Measurements from ENCODE around the gene PPFIA3. TPM values are rescaled to one million over a fixed set of nuclear protein-coding genes. Genes with fewer than 3 reads are reported as not detected.

PPFIA3 gene
- polyA plus RNA-seq, 1 of the 3 experiments (the other 2 are of a cell fraction), result 5.7 TPM

- TF ChIP-seq RCOR1 (IDR thresholded peaks at IDR 0.05; ENCODE audit: low read length), result no peak; the same call in 1 of the 2 replicates
- 0 out of 2 replicates have a peak, but pooled peaks have one; percentile 36 for TF ChIP-seq YY1 (IDR thresholded peaks at IDR 0.05; ENCODE audit: low read depth)
- no peak for TF ChIP-seq SMC3 (IDR thresholded peaks at IDR 0.05; ENCODE audit: low read depth, low read length)
- TF ChIP-seq, protein P1, sequence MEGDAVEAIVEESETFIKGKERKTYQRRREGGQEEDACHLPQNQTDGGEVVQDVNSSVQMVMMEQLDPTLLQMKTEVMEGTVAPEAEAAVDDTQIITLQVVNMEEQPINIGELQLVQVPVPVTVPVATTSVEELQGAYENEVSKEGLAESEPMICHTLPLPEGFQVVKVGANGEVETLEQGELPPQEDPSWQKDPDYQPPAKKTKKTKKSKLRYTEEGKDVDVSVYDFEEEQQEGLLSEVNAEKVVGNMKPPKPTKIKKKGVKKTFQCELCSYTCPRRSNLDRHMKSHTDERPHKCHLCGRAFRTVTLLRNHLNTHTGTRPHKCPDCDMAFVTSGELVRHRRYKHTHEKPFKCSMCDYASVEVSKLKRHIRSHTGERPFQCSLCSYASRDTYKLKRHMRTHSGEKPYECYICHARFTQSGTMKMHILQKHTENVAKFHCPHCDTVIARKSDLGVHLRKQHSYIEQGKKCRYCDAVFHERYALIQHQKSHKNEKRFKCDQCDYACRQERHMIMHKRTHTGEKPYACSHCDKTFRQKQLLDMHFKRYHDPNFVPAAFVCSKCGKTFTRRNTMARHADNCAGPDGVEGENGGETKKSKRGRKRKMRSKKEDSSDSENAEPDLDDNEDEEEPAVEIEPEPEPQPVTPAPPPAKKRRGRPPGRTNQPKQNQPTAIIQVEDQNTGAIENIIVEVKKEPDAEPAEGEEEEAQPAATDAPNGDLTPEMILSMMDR (IDR thresholded peaks at IDR 0.05), result no peak
- TF ChIP-seq GABPA (IDR thresholded peaks at IDR 0.05; ENCODE audit: low read depth), result peak; percentile 7; the same call in 1 of the 2 replicates
- TF ChIP-seq USF2 (IDR thresholded peaks at IDR 0.05; ENCODE audit: borderline replicate concordance, low read depth, low read length), result no peak
- TF ChIP-seq FOXJ3 (CRISPR knock-in tag; IDR thresholded peaks at IDR 0.05), result no peak
- TF ChIP-seq JUND (IDR thresholded peaks at IDR 0.05), result no peak
- no peak for TF ChIP-seq RAD21 (IDR thresholded peaks at IDR 0.05; ENCODE audit: low read length)
- no peak for TF ChIP-seq FOXM1 (IDR thresholded peaks at IDR 0.05; ENCODE audit: low read depth)
Observed at GRCh38 chr19:49085020-49085867, 34.1 kb upstream of the PPFIA3 start, which contains the start of gene SNRNP70 (continued).

GRCh38 chr19:49085868-49086232, 33.5 kb upstream of the PPFIA3 start:
- Histone ChIP-seq H3K4me2 (peak overlapping the region; percentile 99), H3K79me2 (ENCODE audit: insufficient read depth) (peaks cover 60% of the 10 kb centered on the region), H3K4me3 (ENCODE audit: low read depth in 2 of 2, low read length in 1 of 2) (peak overlapping the region; percentile 78 to 99), H3K9ac (peak overlapping the region; percentile 98), H3K4me1 (ENCODE audit: control insufficient read depth in 1 of 2, insufficient read depth in 2 of 2, low read depth in 1 of 2, low read length in 1 of 2) (peaks cover 10 to 12% of the 10 kb centered on the region in 2 experiments; a peak in 1 of 4 replicates), H3K27me3 (ENCODE audit: insufficient read depth) (no peaks in the 10 kb centered on the region), H3F3A (replicated peaks; ENCODE audit: insufficient read depth) (peaks cover under 1% of the 10 kb centered on the region), H3K36me3 (replicated peaks in 1 of 2; ENCODE audit: control insufficient read depth in 1 of 2, insufficient read depth in 2 of 2, low read length in 1 of 2) (peaks cover 20 to 33% of the 10 kb centered on the region in 2 experiments), H3K9me3 (no peaks in the 10 kb centered on the region), H2AFZ (ENCODE audit: low read depth) (no peak overlapping the region; the same call in 1 of the 2 replicates), H3K27ac (ENCODE audit: low read depth in 2 of 2, low read length in 1 of 2) (peak overlapping the region; percentile 77 to 89), H4K20me1 (ENCODE audit: insufficient read depth) (peaks cover 53% of the 10 kb centered on the region), H3K9me2 (no peaks in the 10 kb centered on the region)
- TF ChIP-seq YY1 (IDR thresholded peaks at IDR 0.05; ENCODE audit: low read depth) (no peak), SIN3A (IDR thresholded peaks at IDR 0.05; ENCODE audit: borderline replicate concordance, low read depth, low read length) (no peak), GATA2 (CRISPR knock-in tag; IDR thresholded peaks at IDR 0.05) (no peak), FOXM1 (IDR thresholded peaks at IDR 0.05; ENCODE audit: low read depth) (no peak), CHD2 (IDR thresholded peaks at IDR 0.05; ENCODE audit: low read length, partially characterized antibody) (no peak), TEAD4 (IDR thresholded peaks at IDR 0.05; ENCODE audit: borderline replicate concordance, insufficient read depth) (no peak), GABPA (IDR thresholded peaks at IDR 0.05; ENCODE audit: low read depth) (no peak)
- WGBS (ENCODE audit: low lambda C conversion rate), result under 1% methylated on average over 14 of the region's 14 CpGs
- POLR2A ChIA-PET, result no interaction called here
- DNase-seq, result no peak
- CTCF ChIA-PET, result interaction anchor here (1.1 to 4.3 kb wide), 4 partner anchors 12 to 113 kb away, joined by 3 to 40 read pairs (median 14); a partner anchor contains a TSS
